Measurements from ENCODE around the gene BACH2. TPM values are rescaled to one million over a fixed set of nuclear protein-coding genes. Genes with fewer than 3 reads are reported as not detected.

BACH2 gene
- total and polyA plus RNA-seq, 9 of the 15 experiments (the other 6 are each of a cell fraction or from before 2014, with no cell fraction given): 0.06 to 3.1 (median 0.59) TPM

DNA sequence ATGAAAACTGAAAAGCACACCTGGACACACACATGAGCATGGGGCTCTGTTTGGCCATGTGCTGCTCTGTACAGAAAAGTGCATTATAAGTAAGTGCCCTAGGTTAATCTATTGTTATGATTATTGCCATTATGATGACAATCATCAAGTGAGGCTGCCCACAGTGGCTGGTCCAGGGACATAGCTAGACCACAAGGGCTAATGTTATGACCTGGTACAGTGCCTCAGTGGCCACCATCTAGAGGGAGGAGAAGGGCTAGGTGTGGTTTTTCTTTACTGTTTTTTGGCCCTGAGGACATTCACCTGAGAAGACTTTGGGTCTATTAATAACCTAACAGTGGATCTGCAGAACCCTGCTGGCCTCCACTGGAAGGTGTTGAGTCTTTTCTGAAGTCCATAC, 316.3 kb downstream of the BACH2 start (continued):
- no peak for TF ChIP-seq ARID4B (CRISPR knock-in tag; IDR thresholded peaks at IDR 0.05)
- no peak for TF ChIP-seq ZNF431 (CRISPR knock-in tag; IDR thresholded peaks at IDR 0.05)
- no peak for TF ChIP-seq FOXK1 (CRISPR knock-in tag; IDR thresholded peaks at IDR 0.05; ENCODE audit: borderline replicate concordance)
- TF ChIP-seq ZNF395 (CRISPR knock-in tag; IDR thresholded peaks at IDR 0.05): no peak
- no peak for TF ChIP-seq MECOM (CRISPR knock-in tag; IDR thresholded peaks at IDR 0.05)
- no peak for TF ChIP-seq KDM5B (IDR thresholded peaks at IDR 0.05; ENCODE audit: insufficient replicate concordance, low read depth, low read length)

Measured in K562 (cell line).